ENCODE results near the gene LGALSL. TPM values are rescaled to one million over a fixed set of nuclear protein-coding genes. Genes with fewer than 3 reads are reported as not detected.

LGALSL gene
- total and polyA plus RNA-seq, 2 of the 13 experiments (the other 11 are each of a cell fraction or from before 2014, with no cell fraction given) = 15.4 to 20.0 TPM

DNA sequence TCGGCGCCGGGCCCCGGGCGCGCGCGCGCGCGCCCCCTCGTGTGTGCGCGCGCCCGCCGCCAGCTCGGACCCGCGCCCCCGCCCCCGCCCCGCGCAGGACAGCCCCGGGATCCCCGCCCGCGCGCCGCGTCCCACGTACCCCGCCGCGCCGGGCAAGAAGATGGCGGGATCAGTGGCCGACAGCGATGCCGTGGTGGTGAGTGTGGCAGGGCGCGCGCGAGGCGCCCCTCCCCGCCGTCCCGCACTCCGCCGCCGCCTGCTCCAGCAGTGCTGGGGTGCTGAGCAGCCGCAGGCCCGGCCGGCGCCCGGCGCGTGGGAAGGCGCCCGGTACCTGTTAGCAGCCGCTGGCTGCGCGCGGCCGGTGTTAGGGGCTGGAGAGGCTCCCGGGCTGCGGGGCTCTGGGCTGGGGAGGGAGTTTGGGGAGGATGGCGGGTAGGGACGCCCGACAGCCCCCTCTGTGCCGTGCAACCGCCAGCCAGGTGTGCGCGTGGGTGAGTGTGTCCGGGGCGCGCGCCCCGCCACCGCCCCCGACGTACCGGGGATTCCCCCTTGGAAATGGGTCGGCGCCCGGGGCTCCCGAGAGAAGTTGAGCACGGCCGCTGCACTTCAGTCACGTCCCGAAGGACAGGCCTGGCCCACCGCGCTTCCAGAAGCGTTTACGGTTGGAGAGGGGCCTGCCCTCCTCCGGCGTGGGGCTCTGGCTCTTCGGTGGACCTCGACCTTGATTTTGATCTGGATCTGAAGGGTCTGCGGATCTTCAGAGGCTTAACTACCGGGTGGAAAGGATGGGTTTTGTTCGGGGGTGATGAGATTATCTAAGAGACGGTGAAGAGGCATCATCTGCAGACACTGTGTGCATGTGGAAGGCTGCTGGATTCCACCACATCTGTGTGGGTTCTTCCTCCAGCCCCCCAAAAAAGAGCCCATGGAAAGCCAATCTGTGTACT is 697 bp downstream of the LGALSL start (continued):
- TF ChIP-seq, protein P1, sequence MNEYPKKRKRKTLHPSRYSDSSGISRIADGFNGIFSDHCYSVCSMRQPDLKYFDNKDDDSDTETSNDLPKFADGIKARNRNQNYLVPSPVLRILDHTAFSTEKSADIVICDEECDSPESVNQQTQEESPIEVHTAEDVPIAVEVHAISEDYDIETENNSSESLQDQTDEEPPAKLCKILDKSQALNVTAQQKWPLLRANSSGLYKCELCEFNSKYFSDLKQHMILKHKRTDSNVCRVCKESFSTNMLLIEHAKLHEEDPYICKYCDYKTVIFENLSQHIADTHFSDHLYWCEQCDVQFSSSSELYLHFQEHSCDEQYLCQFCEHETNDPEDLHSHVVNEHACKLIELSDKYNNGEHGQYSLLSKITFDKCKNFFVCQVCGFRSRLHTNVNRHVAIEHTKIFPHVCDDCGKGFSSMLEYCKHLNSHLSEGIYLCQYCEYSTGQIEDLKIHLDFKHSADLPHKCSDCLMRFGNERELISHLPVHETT (CRISPR knock-in tag; conservative IDR thresholded peaks at IDR 0.05) = no peak
- no peak for TF ChIP-seq ZNF510 (CRISPR knock-in tag; IDR thresholded peaks at IDR 0.05; ENCODE audit: low read depth)
- TF ChIP-seq ZNF605 (CRISPR knock-in tag; IDR thresholded peaks at IDR 0.05) = peak; percentile 44; the same call in 1 of the 2 replicates
- TF ChIP-seq ZNF12 (CRISPR knock-in tag; IDR thresholded peaks at IDR 0.05) = peak; percentile 8; the same call in 1 of the 2 replicates
- no peak for TF ChIP-seq ZNF253 (CRISPR knock-in tag; IDR thresholded peaks at IDR 0.05; ENCODE audit: borderline replicate concordance)
- TF ChIP-seq SRF (IDR thresholded peaks at IDR 0.05; ENCODE audit: low read depth, low read length) = no peak
- TF ChIP-seq SRSF4 (IDR thresholded peaks at IDR 0.05; ENCODE audit: low read depth, low read length, poor library complexity, severe bottlenecking) = no peak
- TF ChIP-seq ZBTB38 (CRISPR knock-in tag; IDR thresholded peaks at IDR 0.05) = 0 out of 2 replicates have a peak, but pooled peaks have one; percentile 36
- no peak for TF ChIP-seq ZNF224 (CRISPR knock-in tag; IDR thresholded peaks at IDR 0.05)
- 0 out of 2 replicates have a peak, but pooled peaks have one; percentile 42 for TF ChIP-seq ZNF276 (CRISPR knock-in tag; IDR thresholded peaks at IDR 0.05; ENCODE audit: low read depth)
- TF ChIP-seq HHEX (CRISPR knock-in tag; IDR thresholded peaks at IDR 0.05) = no peak
- TF ChIP-seq HNRNPLL (IDR thresholded peaks at IDR 0.05; ENCODE audit: low read depth, low read length, poor library complexity, severe bottlenecking) = peak; percentile 65
- peak; percentile 63 for TF ChIP-seq HNRNPK (IDR thresholded peaks at IDR 0.05; ENCODE audit: low read depth, low read length, poor library complexity, severe bottlenecking)
- no peak for TF ChIP-seq ZNF382 (CRISPR knock-in tag; IDR thresholded peaks at IDR 0.05; ENCODE audit: borderline replicate concordance)
- TF ChIP-seq, protein P2, sequence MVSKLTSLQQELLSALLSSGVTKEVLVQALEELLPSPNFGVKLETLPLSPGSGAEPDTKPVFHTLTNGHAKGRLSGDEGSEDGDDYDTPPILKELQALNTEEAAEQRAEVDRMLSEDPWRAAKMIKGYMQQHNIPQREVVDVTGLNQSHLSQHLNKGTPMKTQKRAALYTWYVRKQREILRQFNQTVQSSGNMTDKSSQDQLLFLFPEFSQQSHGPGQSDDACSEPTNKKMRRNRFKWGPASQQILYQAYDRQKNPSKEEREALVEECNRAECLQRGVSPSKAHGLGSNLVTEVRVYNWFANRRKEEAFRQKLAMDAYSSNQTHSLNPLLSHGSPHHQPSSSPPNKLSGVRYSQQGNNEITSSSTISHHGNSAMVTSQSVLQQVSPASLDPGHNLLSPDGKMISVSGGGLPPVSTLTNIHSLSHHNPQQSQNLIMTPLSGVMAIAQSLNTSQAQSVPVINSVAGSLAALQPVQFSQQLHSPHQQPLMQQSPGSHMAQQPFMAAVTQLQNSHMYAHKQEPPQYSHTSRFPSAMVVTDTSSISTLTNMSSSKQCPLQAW (CRISPR knock-in tag; IDR thresholded peaks at IDR 0.05) = peak; percentile 56; the same call in 1 of the 2 replicates
- peak; percentile 65; the same call in 1 of the 2 replicates for TF ChIP-seq ZNF547 (CRISPR knock-in tag; IDR thresholded peaks at IDR 0.05)
- 0 out of 2 replicates have a peak, but pooled peaks have one; percentile 29 for TF ChIP-seq ZNF782 (CRISPR knock-in tag; IDR thresholded peaks at IDR 0.05; ENCODE audit: borderline replicate concordance)
- TF ChIP-seq ZEB1 (IDR thresholded peaks at IDR 0.05; ENCODE audit: insufficient replicate concordance, low read depth) = peak; percentile 47
- TF ChIP-seq, protein P3, sequence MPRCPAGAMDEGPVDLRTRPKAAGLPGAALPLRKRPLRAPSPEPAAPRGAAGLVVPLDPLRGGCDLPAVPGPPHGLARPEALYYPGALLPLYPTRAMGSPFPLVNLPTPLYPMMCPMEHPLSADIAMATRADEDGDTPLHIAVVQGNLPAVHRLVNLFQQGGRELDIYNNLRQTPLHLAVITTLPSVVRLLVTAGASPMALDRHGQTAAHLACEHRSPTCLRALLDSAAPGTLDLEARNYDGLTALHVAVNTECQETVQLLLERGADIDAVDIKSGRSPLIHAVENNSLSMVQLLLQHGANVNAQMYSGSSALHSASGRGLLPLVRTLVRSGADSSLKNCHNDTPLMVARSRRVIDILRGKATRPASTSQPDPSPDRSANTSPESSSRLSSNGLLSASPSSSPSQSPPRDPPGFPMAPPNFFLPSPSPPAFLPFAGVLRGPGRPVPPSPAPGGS (CRISPR knock-in tag; IDR thresholded peaks at IDR 0.05) = peak; percentile 78
- TF ChIP-seq ZNF761 (CRISPR knock-in tag; conservative IDR thresholded peaks at IDR 0.05) = peak; percentile 43; the same call in 1 of the 2 replicates
- no peak for TF ChIP-seq RBM22 (optimal IDR thresholded peaks at IDR 0.05; ENCODE audit: low read length)
